Measurements from ENCODE around the gene CCT8L2. TPM values are rescaled to one million over a fixed set of nuclear protein-coding genes. Genes with fewer than 3 reads are reported as not detected.
A peak's percentile ranks its signal among the peaks of the same experiment; 100 is the strongest.
"Not testable (repeated sequence)": the region's sequence is repeated elsewhere in the genome, so short reads cannot be mapped to it uniquely, and the experiment has no call there.

CCT8L2 gene
- total RNA-seq, 1 donor from 2014 or later: not detected

DNA sequence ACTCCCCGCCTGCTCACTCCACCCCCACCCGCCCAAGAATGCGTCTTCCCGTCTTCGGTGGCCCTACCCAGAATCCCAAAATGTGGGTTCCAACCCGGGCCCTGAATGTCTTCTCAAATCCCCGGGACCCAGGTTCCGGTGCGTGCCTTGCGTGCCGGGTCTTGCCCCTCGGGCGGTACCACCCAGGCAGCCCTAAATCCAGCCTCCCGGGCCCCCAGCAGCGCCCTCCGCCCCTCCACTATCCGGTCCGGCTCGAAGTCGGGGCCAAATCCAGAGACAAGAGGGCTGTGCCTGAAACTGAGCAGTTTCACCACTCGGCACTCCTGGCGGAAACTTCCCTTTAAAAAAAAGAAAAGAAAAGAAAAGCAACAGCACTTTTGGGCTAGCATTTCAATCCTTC lies 16.3 kb upstream of the CCT8L2 start:
- Histone ChIP-seq H3K27ac (ENCODE audit: low read depth, low read length) (no peak overlapping the region), H3K9ac (ENCODE audit: low read depth in 1 of 3, low read length in 3 of 3) (no peak overlapping the region), H3K36me3 (ENCODE audit: control insufficient read depth in 3 of 3, insufficient read depth in 3 of 3, low read length in 3 of 3) (no peaks in the 10 kb centered on the region), H3K4me1 (ENCODE audit: control insufficient read depth in 3 of 3, insufficient read depth in 3 of 3, low read length in 3 of 3) (no peaks in the 10 kb centered on the region), H3K9me3 (ENCODE audit: control insufficient read depth in 3 of 3, low read length in 3 of 3) (no peaks in the 10 kb centered on the region), H3K4me3 (ENCODE audit: low read length in 3 of 3) (no peak overlapping the region), H3K27me3 (ENCODE audit: control insufficient read depth in 3 of 3, insufficient read depth in 3 of 3, low read length in 3 of 3) (peaks cover 0 to 10% (median 3%) of the 10 kb centered on the region in 3 donors)

DNA sequence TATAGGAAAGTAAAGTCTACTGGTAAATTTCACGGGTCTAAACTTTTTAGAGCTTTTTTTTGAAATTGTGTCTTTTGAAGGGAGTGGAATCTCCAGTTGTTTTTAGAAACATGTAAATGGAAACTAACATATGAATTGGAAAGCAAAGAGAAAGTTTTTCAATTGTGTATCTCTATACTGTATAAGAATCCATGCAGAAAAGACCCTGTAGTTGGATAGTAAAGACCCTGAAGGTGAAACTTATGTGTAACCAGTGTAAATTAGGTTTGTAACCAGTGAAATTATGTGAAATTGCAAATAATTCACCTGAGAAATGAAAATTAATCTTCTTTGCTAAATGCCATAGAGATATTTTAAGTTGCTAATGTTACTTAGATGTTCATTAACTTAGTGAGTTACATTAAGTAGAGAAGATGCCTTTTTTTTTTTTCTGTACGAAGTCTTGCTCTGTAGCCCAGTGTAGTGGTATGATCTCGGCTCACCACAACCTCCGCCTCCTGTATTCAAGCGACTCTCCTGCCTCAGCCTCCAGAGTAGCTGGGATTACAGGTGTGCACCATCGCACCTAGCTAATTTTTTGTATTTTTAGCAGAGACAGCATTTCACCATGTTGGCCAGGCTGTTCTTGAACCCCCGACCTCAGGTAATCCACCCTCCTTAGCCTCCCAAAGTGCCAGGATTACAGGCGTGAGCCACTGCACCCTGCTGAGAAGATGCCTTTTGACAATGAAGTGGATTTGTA lies 11.8 kb upstream of the CCT8L2 start:
- not testable (repeated sequence) for H3K36me3 ChIP-seq (ENCODE audit: control insufficient read depth in 3 of 3, insufficient read depth in 3 of 3, low read length in 3 of 3); H3K4me3 ChIP-seq (ENCODE audit: low read length in 3 of 3); H3K27me3 ChIP-seq (ENCODE audit: control insufficient read depth in 3 of 3, insufficient read depth in 3 of 3, low read length in 3 of 3); H3K9me3 ChIP-seq (ENCODE audit: control insufficient read depth in 3 of 3, low read length in 3 of 3); H3K9ac ChIP-seq (ENCODE audit: low read depth in 1 of 3, low read length in 3 of 3); H3K27ac ChIP-seq (ENCODE audit: low read depth, low read length); H3K4me1 ChIP-seq (ENCODE audit: control insufficient read depth in 3 of 3, insufficient read depth in 3 of 3, low read length in 3 of 3)

DNA sequence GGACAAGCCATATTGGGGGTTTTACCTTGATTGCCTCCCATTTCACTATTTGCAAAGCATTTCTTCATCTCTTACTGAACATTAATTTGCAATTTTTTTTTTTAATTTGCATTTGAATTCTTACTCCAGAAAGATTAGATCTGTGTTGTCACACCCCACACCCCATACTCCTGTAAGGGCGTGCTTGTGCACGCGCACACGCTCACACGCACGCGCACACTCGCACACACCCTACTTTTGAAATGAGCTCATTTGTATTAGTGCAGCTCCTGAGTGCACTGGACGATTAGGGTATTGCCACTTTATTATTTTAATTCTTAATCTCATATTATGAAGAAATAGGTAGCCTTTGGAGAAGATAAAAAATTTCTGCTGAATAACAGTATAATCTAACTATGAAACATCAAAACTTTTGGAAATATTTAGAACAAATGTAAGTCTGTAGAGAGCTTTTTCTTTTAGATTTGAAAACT lies 11.2 kb upstream of the CCT8L2 start:
- H3K9me3 ChIP-seq (ENCODE audit: control insufficient read depth in 3 of 3, low read length in 3 of 3); H3K27me3 ChIP-seq (ENCODE audit: control insufficient read depth in 3 of 3, insufficient read depth in 3 of 3, low read length in 3 of 3); H3K36me3 ChIP-seq (ENCODE audit: control insufficient read depth in 3 of 3, insufficient read depth in 3 of 3, low read length in 3 of 3); H3K27ac ChIP-seq (ENCODE audit: low read depth, low read length); H3K4me1 ChIP-seq (ENCODE audit: control insufficient read depth in 3 of 3, insufficient read depth in 3 of 3, low read length in 3 of 3): not testable (repeated sequence)
- Histone ChIP-seq H3K9ac (ENCODE audit: low read depth in 1 of 3, low read length in 3 of 3) (peak overlapping the region in 1 of 3 donors; percentile 23), H3K4me3 (ENCODE audit: low read length in 3 of 3) (peak overlapping the region in 2 of 3 donors; percentile 23 to 46)

DNA sequence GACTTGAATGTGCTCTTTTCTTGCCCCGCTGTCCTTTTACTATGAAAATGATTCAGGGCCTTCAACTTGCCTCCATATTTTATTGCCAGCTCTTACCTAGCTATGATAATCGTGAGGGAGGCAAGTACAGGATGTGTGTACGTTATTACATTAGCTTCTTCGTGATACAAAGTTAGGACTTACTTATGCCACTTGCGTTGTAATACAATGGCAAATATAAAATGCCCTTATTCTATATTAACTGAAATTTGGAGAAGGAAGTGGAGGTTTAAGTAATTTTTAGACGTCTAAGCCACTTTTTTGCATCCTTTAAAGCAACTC lies 10.8 kb upstream of the CCT8L2 start:
- H3K27me3 ChIP-seq (ENCODE audit: control insufficient read depth in 3 of 3, insufficient read depth in 3 of 3, low read length in 3 of 3): peaks cover 3 to 9% (median 8%) of the 10 kb centered on the region in 3 donors
- peak overlapping the region in 1 of 3 donors; percentile 23 for H3K9ac ChIP-seq (ENCODE audit: low read depth in 1 of 3, low read length in 3 of 3)
- no peaks in the 10 kb centered on the region for H3K9me3 ChIP-seq (ENCODE audit: control insufficient read depth in 3 of 3, low read length in 3 of 3)
- peak overlapping the region in 2 of 3 donors; percentile 23 to 46 for H3K4me3 ChIP-seq (ENCODE audit: low read length in 3 of 3)
- no peaks in the 10 kb centered on the region for H3K36me3 ChIP-seq (ENCODE audit: control insufficient read depth in 3 of 3, insufficient read depth in 3 of 3, low read length in 3 of 3)
- no peak overlapping the region for H3K27ac ChIP-seq (ENCODE audit: low read depth, low read length)
- H3K4me1 ChIP-seq (ENCODE audit: control insufficient read depth in 3 of 3, insufficient read depth in 3 of 3, low read length in 3 of 3): no peaks in the 10 kb centered on the region

DNA sequence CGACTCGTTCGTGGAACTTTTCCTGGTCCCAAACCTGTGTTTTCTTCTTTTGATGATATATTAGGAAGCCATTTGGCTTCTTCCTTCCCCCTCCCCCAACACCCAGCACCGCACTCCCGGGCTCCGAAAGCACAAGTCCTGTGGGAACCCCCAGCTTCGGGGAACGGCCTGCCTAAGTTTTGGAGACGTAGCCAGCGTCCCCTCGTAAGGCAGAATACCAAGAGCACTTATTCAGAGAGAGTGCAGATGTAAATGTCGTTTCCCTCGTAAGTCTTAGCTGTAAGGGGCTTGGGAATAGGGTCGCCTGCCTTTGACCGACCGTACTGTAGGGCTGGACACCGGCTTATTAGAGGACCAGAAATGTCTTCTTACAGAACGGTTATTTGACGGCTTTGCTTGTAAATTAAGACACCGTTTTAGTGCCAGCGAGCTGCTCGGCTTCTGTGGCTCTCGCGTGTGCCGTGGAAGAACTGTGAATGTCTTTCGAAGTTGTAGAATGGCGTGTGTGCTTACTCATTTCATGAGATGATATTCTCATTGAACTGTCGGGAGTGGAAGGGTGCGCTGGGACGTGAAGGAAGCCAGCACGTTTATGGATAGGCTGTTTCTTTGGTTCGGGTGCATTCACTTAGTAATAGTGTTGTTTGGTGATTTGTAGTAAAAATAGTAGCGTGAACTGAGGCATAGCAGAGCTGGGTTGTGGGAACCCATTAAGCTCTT lies 10.3 kb upstream of the CCT8L2 start:
- not testable (repeated sequence) for H3K4me1 ChIP-seq (ENCODE audit: control insufficient read depth in 3 of 3, insufficient read depth in 3 of 3, low read length in 3 of 3); H3K27me3 ChIP-seq (ENCODE audit: control insufficient read depth in 3 of 3, insufficient read depth in 3 of 3, low read length in 3 of 3); H3K9me3 ChIP-seq (ENCODE audit: control insufficient read depth in 3 of 3, low read length in 3 of 3); H3K36me3 ChIP-seq (ENCODE audit: control insufficient read depth in 3 of 3, insufficient read depth in 3 of 3, low read length in 3 of 3)
- H3K9ac ChIP-seq (ENCODE audit: low read depth in 1 of 3, low read length in 3 of 3): peak overlapping the region in 2 of 3 donors; percentile 23 to 40
- peak overlapping the region; percentile 46 to 66 (median 59) for H3K4me3 ChIP-seq (ENCODE audit: low read length in 3 of 3)
- H3K27ac ChIP-seq (ENCODE audit: low read depth, low read length): peak overlapping the region; percentile 33

DNA sequence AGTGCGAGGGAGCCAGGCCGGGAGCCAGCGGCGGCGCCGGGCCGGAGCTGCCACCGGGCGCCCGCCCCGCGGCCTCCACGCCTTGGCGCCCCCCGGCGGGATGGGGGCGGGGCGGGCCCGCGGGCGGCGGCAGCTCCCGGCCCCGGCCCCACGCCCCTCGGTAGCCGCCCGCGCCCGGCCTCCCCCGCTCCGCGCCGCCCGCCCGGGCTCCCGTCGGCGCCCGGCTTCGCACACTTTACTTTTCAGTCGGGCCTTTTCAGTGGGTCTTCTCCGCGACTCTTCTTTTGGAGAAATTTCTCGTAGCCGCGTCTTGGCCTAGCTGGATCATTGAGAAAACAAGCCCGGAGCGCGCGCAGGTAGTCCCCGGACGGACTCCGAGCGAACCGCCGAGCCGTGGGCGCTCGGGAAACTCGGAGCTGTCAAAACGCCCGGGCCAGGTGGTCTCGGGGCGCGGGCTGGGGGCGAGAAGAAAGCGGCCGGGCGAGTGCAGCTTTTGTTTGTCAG lies 9.7 kb upstream of the CCT8L2 start:
- Histone ChIP-seq H3K27ac (ENCODE audit: low read depth, low read length) (peak overlapping the region; percentile 33), H3K9ac (ENCODE audit: low read depth in 1 of 3, low read length in 3 of 3) (peak overlapping the region in 2 of 3 donors; percentile 23 to 40), H3K4me3 (ENCODE audit: low read length in 3 of 3) (peak overlapping the region in 2 of 3 donors; percentile 46 to 59)
- H3K9me3 ChIP-seq (ENCODE audit: control insufficient read depth in 3 of 3, low read length in 3 of 3); H3K36me3 ChIP-seq (ENCODE audit: control insufficient read depth in 3 of 3, insufficient read depth in 3 of 3, low read length in 3 of 3); H3K4me1 ChIP-seq (ENCODE audit: control insufficient read depth in 3 of 3, insufficient read depth in 3 of 3, low read length in 3 of 3); H3K27me3 ChIP-seq (ENCODE audit: control insufficient read depth in 3 of 3, insufficient read depth in 3 of 3, low read length in 3 of 3): not testable (repeated sequence)

DNA sequence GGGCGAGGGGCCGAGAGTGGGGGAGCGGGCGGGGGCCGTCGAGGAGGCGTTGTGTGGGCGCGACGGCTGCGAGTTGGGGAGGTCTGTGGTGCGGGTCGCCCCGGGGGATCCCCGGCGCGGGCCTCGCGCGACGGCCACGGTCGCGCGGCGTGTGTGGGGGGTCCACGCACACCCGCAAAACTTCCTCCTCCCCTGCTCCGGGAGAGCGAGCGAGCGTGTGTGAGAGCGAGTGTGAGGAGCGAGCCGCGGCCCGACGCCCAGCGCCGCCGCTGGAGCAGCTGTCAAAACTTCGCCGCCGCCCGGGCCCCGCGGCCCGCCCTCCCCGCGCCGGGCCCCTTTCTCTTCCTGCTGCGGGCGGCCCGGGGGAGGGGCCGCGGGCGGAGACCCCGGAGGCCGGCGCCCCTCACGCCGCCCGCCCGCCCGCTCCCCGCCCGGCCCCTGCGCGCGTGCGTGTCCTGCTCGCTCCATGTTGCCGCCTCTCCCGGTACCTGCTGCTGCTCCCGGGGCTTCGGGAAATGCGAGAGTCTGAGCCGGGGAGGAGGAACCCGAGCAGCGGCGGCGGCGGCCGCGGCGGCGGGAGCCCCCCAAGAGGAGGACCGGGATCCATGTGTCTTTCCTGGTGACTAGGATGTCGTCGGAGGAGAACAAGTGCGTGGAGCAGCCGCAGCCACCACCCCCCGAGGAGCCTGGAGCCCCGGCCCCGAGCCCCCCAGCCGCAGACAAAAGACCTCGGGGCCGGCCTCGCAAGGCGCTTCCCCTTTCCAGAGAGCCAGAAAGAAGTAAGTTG lies 9.0 kb upstream of the CCT8L2 start:
- Histone ChIP-seq H3K27ac (ENCODE audit: low read depth, low read length) (no peak overlapping the region), H3K9ac (ENCODE audit: low read depth in 1 of 3, low read length in 3 of 3) (peak overlapping the region in 1 of 3 donors; percentile 40), H3K9me3 (ENCODE audit: control insufficient read depth in 3 of 3, low read length in 3 of 3) (no peaks in the 10 kb centered on the region), H3K36me3 (ENCODE audit: control insufficient read depth in 3 of 3, insufficient read depth in 3 of 3, low read length in 3 of 3) (no peaks in the 10 kb centered on the region), H3K4me1 (ENCODE audit: control insufficient read depth in 3 of 3, insufficient read depth in 3 of 3, low read length in 3 of 3) (no peaks in the 10 kb centered on the region), H3K27me3 (ENCODE audit: control insufficient read depth in 3 of 3, insufficient read depth in 3 of 3, low read length in 3 of 3) (peaks cover 3 to 9% (median 8%) of the 10 kb centered on the region in 3 donors), H3K4me3 (ENCODE audit: low read length in 3 of 3) (peak overlapping the region in 2 of 3 donors; percentile 22 to 32)

DNA sequence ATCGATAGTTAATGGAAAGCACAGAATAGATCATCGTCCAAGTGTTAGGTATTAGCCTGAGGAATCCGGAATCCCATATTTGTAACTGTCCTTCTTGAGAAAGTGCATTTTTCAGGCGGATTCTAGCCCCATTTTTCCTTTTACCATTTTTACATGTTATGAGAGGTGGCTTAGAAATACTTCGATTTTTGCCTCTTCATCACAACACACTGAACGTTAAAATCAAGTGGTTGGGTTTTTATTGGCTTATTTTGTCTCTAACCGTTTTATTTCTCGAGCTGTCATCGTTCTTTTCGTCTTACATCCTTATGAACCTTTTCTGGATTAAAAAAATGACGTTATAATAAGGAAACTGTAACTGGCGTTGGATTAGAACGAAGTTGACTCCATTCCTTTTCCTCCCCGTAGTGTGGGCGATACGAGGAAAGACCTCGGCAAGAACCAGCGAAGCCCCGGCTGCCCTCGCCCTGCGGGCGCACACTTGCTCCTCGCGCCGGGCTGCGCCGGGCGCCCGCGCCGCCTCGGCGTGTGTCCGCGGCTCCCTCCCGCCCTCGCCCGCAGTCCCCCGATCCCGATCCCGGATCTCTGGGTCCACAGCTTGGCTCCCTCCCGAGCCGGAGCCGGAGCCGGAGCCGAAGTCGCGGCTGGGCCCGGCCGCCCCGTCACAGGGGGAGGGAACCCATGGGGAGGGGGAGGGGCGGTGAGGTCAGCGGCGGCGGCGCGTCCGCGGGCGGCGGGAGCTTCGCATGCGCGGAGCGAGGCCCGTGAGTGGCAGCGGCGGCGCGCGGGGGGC lies 8.2 kb upstream of the CCT8L2 start:
- H3K27me3 ChIP-seq (ENCODE audit: control insufficient read depth in 3 of 3, insufficient read depth in 3 of 3, low read length in 3 of 3); H3K4me1 ChIP-seq (ENCODE audit: control insufficient read depth in 3 of 3, insufficient read depth in 3 of 3, low read length in 3 of 3); H3K9me3 ChIP-seq (ENCODE audit: control insufficient read depth in 3 of 3, low read length in 3 of 3); H3K36me3 ChIP-seq (ENCODE audit: control insufficient read depth in 3 of 3, insufficient read depth in 3 of 3, low read length in 3 of 3): not testable (repeated sequence)
- Histone ChIP-seq H3K9ac (ENCODE audit: low read depth in 1 of 3, low read length in 3 of 3) (peak overlapping the region in 1 of 3 donors; percentile 33), H3K4me3 (ENCODE audit: low read length in 3 of 3) (peak overlapping the region; percentile 23 to 45 (median 32)), H3K27ac (ENCODE audit: low read depth, low read length) (peak overlapping the region; percentile 19)

DNA sequence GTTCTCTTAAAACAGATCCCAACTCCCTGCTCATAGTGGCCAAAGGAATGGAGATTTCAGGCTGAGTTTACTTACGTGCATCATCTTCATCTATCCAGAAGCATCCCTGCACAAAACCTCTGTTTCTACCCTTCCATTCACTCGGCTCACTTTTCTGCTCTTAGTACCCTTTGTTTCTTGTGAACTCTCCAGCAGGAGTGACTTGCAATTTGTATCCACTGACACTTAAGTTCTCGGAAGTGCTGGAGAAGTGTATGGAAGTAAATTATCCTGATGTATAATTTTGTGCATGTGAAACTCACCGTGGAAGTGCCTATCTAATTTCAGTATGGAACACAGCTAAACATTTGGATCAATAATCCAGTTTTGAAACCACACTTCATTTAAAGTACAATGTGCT lies 7.0 kb upstream of the CCT8L2 start:
- not testable (repeated sequence) for H3K27me3 ChIP-seq (ENCODE audit: control insufficient read depth in 3 of 3, insufficient read depth in 3 of 3, low read length in 3 of 3)

More for the DNA sequence above, 7.0 kb upstream of the CCT8L2 start:
- not testable (repeated sequence) for H3K36me3 ChIP-seq (ENCODE audit: control insufficient read depth in 3 of 3, insufficient read depth in 3 of 3, low read length in 3 of 3); H3K4me1 ChIP-seq (ENCODE audit: control insufficient read depth in 3 of 3, insufficient read depth in 3 of 3, low read length in 3 of 3); H3K9ac ChIP-seq (ENCODE audit: low read depth in 1 of 3, low read length in 3 of 3); H3K27ac ChIP-seq (ENCODE audit: low read depth, low read length); H3K4me3 ChIP-seq (ENCODE audit: low read length in 3 of 3); H3K9me3 ChIP-seq (ENCODE audit: control insufficient read depth in 3 of 3, low read length in 3 of 3)

Data from skeletal muscle tissue (tissue), 4 donors.